ENCODE measurements around the gene OR2M5.

- TF ChIP-seq SP1 (IDR thresholded peaks at IDR 0.05) (no peak), ZNF384 (IDR thresholded peaks at IDR 0.05) (no peak), CTBP1 (IDR thresholded peaks at IDR 0.05; ENCODE audit: borderline replicate concordance) (no peak), NFRKB (IDR thresholded peaks at IDR 0.05) (no peak), BHLHE40 (IDR thresholded peaks at IDR 0.05; ENCODE audit: borderline replicate concordance) (no peak), ELF4 (IDR thresholded peaks at IDR 0.05) (no peak), FOXA1 (IDR thresholded peaks at IDR 0.05) (no peak), FOXK2 (IDR thresholded peaks at IDR 0.05) (no peak), HDGF (IDR thresholded peaks at IDR 0.05; ENCODE audit: borderline replicate concordance) (no peak), FOXM1 (IDR thresholded peaks at IDR 0.05; ENCODE audit: borderline replicate concordance) (no peak), SUZ12 (IDR thresholded peaks at IDR 0.05) (no peak), ARNT (IDR thresholded peaks at IDR 0.05) (no peak), PKNOX1 (IDR thresholded peaks at IDR 0.05) (no peak), L3MBTL2 (conservative IDR thresholded peaks at IDR 0.05) (no peak)
These were observed 11.0 kb downstream of the OR2M5 start for GRCh38 chr1:248155927-248156326.

Data from HEK293T (cell line).